GM08714 (cell line): ENCODE data around the gene CTNND2.

Source experiments
- H3K4me3 ChIP-seq: fragments of 200-500 bp; sonication (Bioruptor generic); 2 replicates; pipeline ENCODE4 v1.5.1; 2014; ENCODE audit warnings: mild to moderate bottlenecking, low read length, inconsistent platforms
- ZNF274 ChIP-seq: IDR thresholded peaks from 2 replicates; pipeline ENCODE4 v1.6.1; 2012; ENCODE audit warnings: mild to moderate bottlenecking, low read depth, low read length

CTNND2 gene

DNA sequence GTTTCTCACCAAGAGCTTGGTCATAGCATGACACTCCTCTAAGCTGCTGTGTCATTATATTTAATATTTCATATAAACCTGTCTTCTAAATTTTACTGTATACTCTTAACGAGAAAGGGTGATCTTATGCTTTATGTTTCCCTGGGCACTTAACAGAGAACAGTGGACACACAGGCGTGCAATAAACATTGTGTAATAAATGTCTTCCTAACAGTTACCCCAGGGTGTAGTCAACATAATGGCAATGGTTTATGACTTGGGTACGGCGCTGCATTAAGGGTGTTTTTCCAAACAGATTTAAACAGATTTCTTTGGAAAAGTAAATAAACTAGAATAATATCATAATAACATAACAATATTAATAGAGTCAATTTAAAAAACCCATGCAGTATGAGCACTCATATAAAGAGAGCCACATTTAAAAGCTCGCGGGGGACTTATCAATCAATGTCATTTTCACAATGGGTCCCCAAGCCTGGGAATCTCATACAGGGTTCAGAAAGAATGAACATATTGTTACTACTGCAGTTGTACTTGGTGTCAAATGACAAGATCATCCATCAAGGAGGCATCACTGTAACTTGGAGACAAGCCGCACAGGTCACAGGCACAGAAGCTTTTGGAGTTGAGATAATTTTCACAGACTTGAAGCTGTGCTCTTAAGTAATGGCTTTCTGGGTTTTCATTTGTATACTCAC is 376.4 kb downstream of the CTNND2 start:
- H3K4me3 ChIP-seq, result no peak overlapping the region
- TF ChIP-seq ZNF274, result no peak

DNA sequence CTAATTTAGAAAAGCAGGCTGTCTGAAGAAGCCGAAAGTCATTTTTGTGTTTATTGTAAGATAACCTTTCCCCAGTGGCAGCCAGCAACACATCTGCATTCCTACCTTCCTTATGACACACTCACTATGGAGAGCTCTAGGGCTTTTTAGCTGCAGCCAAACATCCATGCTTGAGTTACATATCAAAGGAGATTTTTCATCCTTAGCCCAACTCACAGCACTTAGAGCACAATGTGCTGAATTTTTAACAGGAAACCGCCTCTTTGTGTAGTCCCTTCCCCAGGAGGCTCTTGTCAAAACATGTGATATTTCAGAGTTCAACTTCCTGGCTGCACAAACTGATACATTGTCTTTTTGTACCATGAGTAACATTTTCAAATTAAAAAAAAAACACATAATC is 379.2 kb downstream of the CTNND2 start:
- TF ChIP-seq ZNF274, result no peak

DNA sequence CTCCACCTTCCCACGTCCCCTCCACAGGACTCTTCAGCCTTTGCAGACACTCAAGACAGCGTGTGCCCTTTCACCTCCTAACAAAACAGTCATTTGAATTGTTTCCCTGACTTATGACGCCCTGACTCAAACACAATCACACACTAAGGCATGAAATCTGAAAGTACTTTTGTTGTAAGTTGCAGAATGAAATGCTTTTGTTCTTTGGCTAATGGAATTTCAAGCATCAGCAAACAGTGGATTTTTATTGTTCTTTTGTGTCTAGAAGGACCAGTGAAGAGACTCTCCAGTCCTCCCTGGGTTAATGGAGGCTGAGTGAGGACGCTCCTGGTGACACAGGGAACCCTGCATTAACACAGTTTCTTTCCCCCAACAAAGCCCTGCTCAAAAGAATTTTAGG is 380.1 kb downstream of the CTNND2 start:
- no peak overlapping the region for H3K4me3 ChIP-seq
- no peak for TF ChIP-seq ZNF274

More for the DNA sequence above, 379.2 kb downstream of the CTNND2 start:
- H3K4me3 ChIP-seq, result no peak overlapping the region

DNA sequence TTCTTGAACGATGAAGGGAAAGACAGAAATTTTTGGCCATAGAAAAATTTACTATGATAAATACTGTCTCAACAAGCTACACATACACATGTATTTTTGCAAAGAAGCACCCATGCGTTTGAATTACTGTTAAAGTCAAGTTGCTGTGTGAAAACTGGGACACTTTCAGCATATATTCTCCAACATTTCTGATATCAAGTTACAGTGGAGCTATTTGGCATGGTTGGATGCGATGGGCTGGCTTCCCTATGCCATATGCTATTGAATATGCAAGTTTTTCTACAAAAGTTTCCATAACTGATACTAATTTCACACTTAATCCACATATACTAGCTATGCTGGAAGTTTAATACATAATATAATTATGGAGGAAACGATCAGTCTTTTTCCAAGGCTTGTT is 381.4 kb downstream of the CTNND2 start:
- TF ChIP-seq ZNF274, result no peak
- no peak overlapping the region for H3K4me3 ChIP-seq

DNA sequence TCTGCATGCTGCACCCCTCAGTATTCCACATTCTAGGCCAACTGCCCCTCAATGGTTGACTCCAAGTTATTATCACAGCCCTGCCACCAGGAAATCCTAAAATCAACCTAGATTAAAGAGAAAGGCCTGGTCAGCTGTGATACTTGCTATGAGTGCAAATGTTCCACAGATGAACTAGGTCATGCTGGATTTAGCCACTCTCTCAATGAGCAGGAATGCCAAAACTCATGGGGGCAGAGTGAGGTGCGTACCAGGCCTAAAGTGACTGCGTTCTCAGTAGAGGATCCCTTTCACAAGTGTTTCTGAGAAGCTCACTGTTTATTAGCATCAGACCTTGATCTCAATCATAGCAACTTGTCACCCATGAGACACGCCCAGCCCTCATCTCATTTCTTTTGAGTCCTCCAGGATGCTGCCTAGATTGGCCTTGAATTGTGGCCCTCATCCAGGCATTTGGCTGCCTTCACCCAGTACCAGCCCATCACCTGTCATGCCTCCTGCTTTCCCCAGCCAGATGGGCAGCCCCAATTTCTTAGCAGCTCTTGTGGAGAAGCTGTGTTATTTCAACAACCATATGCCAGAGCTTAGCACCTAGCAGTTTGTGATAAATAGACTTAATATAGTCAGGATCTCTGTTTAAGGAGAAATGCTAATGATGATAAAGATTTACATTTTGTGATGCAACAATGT is 383.9 kb downstream of the CTNND2 start:
- no peak for TF ChIP-seq ZNF274
- no peak overlapping the region for H3K4me3 ChIP-seq

DNA sequence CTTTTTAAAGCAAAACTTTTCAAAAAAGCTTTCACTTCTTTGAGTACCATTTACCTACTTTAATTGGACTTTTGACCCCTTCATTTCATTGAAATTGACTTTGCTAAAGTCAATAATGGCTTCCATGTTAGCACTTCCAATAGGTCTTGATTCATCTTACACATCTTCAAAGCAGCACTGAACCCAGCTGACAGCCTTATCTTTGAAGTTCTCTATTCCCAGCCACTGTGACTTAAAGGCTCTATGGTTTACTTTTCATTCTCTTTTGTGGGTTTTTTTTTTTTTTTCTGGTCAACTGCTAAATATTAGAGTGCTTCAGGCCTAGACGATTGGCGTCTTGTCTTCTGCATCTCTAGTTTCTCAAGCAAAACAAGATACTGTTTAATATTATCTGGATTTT is 385.0 kb downstream of the CTNND2 start:
- H3K4me3 ChIP-seq, result no peak overlapping the region

DNA sequence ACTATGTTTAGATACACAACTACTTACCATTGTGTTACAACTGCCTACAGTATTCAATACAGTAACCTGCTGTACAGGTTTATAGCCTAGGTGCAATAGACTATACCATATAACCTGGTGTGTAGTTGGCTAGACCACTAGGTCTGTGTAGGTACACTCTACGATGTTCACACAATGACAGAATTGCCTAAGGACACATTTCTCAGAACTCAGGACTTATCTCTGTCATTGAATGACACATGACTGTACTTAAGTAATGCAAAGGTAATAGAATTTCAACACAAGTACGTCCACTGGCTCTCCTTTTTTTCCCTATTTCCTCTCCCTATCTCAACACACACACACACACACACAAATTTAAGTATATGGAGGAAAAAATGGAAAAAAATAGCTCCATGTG is 385.6 kb downstream of the CTNND2 start:
- TF ChIP-seq ZNF274, result no peak
- no peak overlapping the region for H3K4me3 ChIP-seq

More for the DNA sequence above, 385.0 kb downstream of the CTNND2 start:
- no peak for TF ChIP-seq ZNF274

DNA sequence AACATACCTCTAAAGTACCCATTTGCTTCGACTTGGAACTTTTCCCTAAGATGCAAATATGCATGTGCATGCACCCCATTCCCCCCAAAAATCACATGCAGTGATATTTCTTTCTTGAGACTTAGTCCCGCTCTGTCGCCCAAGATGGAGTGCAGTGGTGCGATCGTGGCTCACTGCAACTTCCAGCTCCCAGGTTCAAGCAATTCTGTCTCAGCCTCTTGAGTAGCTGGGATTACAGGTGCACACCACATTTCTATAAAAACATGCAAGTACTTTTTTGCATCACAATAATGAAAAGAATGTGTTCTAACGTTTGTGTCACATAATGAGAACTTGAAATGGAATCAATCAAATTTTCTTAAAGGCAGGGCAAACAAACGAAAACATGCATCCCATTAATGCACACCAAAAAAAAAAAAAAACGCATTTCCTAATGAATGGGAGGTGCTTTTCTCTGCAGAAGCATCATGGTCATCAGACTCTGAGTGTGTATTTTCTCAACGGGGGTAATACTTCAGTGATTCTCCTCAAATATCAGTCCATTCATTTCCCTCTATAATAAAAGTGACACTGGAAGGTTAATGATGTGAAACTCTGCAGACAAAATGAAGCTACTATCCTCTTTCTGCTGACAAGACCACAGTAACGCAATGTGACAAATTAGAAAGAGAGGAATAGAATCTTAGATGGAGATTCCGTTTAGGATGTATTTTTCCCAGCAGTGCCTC is 389.4 kb downstream of the CTNND2 start:
- H3K4me3 ChIP-seq, result no peak overlapping the region
- TF ChIP-seq ZNF274, result no peak

DNA sequence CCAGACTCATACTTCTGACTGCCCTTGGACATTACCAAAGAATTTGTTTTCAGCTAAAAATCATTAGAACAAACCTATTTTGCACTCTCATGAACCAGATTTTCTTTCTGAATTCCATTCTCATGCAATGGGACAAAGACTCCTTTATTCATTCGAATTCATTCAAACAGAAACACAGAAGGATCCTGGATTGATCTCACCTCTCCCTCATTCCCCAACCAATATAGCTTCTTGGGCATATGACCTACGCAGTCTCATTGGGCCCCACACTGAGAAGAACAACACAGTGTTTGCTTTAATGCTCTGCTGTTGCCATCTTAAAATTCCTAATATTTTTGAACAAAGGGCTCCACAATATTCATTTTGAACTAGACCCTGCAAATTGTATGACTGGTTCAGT is 392.4 kb downstream of the CTNND2 start:
- TF ChIP-seq ZNF274, result no peak
- no peak overlapping the region for H3K4me3 ChIP-seq

DNA sequence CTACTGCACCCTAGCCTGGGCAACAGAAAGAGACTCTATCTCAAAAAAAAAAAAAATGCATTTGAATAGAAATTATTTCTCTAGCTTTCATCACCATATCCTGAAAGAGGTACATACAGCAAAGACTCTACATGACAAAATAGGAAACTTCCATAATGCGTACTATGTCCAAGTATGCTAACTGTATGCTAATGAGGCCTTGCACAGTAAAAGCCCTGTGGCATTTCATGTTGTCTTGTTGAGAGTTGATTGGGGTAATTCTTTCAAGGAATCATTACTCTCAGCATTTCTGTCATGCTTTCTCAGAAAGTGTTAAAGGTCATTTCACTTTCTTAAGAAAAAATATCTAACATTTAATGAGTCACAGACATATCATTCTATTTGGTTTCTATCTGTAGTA is 393.4 kb downstream of the CTNND2 start:
- no peak for TF ChIP-seq ZNF274
- no peak overlapping the region for H3K4me3 ChIP-seq

DNA sequence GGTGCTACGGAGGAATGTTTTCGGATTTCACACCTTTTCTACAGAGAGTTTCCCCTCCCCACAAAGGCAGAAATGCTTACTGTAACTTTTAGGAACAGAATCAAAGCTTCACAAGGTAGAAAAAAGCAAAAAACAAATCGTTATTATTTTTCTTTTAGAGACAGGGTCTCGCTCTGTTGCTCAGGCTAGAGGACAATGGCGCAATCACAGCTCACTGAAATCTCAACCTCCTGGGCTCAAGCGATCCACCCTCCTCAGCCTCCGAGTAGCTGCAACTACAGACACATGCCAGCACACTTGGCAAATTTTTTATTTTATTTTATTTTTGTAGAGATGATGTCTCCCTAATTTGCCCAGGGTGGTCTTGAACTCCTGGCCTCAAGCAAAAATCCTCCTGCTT is 394.5 kb downstream of the CTNND2 start:
- no peak overlapping the region for H3K4me3 ChIP-seq
- TF ChIP-seq ZNF274, result no peak

DNA sequence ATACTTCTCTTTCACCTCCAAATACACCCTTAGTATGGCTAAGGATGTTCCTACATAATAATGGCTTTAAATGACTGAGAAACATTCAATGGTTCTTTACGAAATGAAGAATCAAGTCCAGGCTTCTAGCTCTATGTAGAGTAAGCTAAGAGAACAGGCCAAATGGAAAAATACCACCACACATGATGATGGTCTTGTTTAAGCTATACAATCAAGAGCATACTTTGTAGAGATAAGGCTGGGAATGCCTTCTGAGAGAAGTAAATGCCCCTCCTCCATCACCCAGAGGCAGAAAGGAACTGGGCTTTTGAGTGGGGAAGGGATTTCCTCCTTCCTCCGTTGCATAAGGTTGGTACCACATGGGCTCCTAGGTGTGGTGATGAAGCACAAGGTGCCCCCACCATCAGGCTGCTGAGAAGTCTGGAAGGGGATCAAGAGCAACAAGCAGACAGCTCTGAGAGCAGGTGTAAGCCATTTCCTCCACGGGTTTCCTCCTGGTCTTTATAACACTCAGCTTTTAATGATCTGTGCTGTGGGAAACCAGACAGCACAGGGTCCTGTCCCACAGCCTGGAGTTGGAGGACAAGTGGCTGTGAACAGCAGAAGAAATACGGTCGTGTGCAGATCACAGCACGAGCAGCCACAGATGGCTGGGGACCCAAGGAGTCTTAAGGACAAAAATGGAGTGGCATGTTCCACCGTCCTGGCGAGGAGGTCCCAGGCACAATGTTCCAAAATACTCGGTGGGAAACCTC is 396.9 kb downstream of the CTNND2 start:
- no peak overlapping the region for H3K4me3 ChIP-seq
- TF ChIP-seq ZNF274, result no peak

DNA sequence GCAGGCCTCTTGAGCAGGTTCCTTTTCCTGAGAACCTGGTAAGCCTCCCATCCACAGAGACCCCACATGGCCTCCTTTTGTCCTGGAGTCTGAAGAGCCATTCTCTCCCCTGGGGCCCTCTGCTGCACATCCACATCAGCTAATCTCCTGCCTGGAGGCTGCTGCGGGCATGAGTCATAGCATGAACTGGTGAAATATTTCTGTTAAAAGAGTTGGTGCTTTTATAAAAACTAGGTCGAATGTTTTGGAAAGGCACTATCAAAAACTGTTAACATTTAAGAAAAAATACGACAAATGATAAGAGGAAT is 399.4 kb downstream of the CTNND2 start:
- no peak for TF ChIP-seq ZNF274
- H3K4me3 ChIP-seq, result no peak overlapping the region

DNA sequence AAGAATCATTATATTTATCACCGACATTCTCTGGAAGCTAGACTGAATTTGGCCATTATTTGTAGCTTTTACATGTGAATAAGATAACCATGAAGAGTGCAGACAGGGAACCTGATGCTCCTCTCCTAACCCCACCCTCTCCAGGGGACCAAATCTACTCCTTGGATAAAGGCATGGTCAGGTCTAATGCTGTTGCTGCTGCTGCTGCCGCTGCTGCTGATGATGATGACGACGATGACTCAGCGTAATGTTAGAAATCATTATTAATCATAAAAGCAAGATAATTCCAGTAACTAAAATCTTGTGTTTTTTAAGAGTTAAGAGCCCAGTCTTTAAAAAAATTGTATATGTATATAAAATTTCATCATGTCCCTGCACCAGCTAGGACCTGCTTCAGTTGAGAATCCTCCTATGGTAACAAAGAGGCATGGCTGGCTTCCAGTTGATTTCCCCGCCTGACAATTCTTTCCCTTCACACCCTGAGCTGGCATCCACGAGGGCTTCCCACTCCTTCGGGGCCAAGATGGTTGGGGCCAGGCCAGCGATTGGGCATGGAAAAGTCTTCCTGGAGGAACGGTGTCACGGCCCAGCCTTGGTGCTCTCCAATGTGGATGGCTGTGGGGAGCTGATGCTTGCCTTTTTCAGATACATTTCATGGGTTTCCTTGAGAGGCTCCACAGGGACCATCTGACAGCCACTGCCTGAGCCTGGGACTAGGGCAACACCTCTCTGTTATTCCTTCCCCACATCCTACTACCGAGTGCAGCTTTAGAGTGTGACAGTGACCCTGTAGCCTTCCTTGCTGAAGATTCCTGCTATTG is 400.0 kb downstream of the CTNND2 start:
- H3K4me3 ChIP-seq, result no peak overlapping the region
- no peak for TF ChIP-seq ZNF274
